Measurements from ENCODE around the gene PBX3.

Gene PBX3

GRCh38 chr9:125992557-125992956 lies 245.4 kb downstream of the PBX3 start:
- TF ChIP-seq CTCF (conservative IDR thresholded peaks at IDR 0.05; ENCODE audit: low read length) (no peak), EZH2phosphoT487 (IDR thresholded peaks at IDR 0.05; ENCODE audit: borderline replicate concordance) (no peak)
- Histone ChIP-seq H3F3A (ENCODE audit: low read depth) (no peaks in the 10 kb centered on the region), H3K4me2 (ENCODE audit: low read depth, low read length, poor library complexity, severe bottlenecking) (no peak overlapping the region), H3K4me1 (ENCODE audit: insufficient read depth, low read length, poor library complexity, severe bottlenecking) (no peaks in the 10 kb centered on the region), H3K9ac (ENCODE audit: low read depth, low read length, poor library complexity, severe bottlenecking) (no peak overlapping the region), H3K27me3 (ENCODE audit: insufficient read depth, low read length, poor library complexity, severe bottlenecking) (no peaks in the 10 kb centered on the region), H3K36me3 (ENCODE audit: insufficient read depth, low read length) (no peaks in the 10 kb centered on the region), H3K9me3 (ENCODE audit: insufficient read depth, low read depth, low read length) (no peaks in the 10 kb centered on the region), H3K79me2 (ENCODE audit: insufficient read depth, low read length) (no peaks in the 10 kb centered on the region), H3K9me2 (replicated peaks; ENCODE audit: low read depth, low read length) (no peaks in the 10 kb centered on the region), H4K20me1 (ENCODE audit: insufficient read depth, low read length, poor library complexity, severe bottlenecking) (no peaks in the 10 kb centered on the region), H2AFZ (ENCODE audit: low read length) (no peak overlapping the region), H3K4me3 (ENCODE audit: low read length, poor library complexity, severe bottlenecking) (no peak overlapping the region)

GRCh38 chr9:125993466-125993865 lies 246.3 kb downstream of the PBX3 start:
- Histone ChIP-seq H3K36me3 (ENCODE audit: insufficient read depth, low read length) (no peaks in the 10 kb centered on the region), H3K4me3 (ENCODE audit: low read length, poor library complexity, severe bottlenecking) (no peak overlapping the region), H3K4me1 (ENCODE audit: insufficient read depth, low read length, poor library complexity, severe bottlenecking) (no peaks in the 10 kb centered on the region), H3F3A (ENCODE audit: low read depth) (no peaks in the 10 kb centered on the region), H2AFZ (ENCODE audit: low read length) (no peak overlapping the region), H3K9me3 (ENCODE audit: insufficient read depth, low read depth, low read length) (no peaks in the 10 kb centered on the region), H3K79me2 (ENCODE audit: insufficient read depth, low read length) (no peaks in the 10 kb centered on the region), H3K9ac (ENCODE audit: low read depth, low read length, poor library complexity, severe bottlenecking) (no peak overlapping the region), H3K4me2 (ENCODE audit: low read depth, low read length, poor library complexity, severe bottlenecking) (no peak overlapping the region), H3K27me3 (ENCODE audit: insufficient read depth, low read length, poor library complexity, severe bottlenecking) (no peaks in the 10 kb centered on the region), H3K9me2 (replicated peaks; ENCODE audit: low read depth, low read length) (no peaks in the 10 kb centered on the region), H4K20me1 (ENCODE audit: insufficient read depth, low read length, poor library complexity, severe bottlenecking) (no peaks in the 10 kb centered on the region)
- no peak for TF ChIP-seq CTCF (conservative IDR thresholded peaks at IDR 0.05; ENCODE audit: low read length)
- TF ChIP-seq EZH2phosphoT487 (IDR thresholded peaks at IDR 0.05; ENCODE audit: borderline replicate concordance): no peak

- Histone ChIP-seq H3K9ac (ENCODE audit: low read depth, low read length, poor library complexity, severe bottlenecking) (no peak overlapping the region), H3K4me1 (ENCODE audit: insufficient read depth, low read length, poor library complexity, severe bottlenecking) (no peaks in the 10 kb centered on the region), H3F3A (ENCODE audit: low read depth) (no peaks in the 10 kb centered on the region), H3K9me3 (ENCODE audit: insufficient read depth, low read depth, low read length) (no peaks in the 10 kb centered on the region), H3K4me3 (ENCODE audit: low read length, poor library complexity, severe bottlenecking) (no peak overlapping the region), H4K20me1 (ENCODE audit: insufficient read depth, low read length, poor library complexity, severe bottlenecking) (no peaks in the 10 kb centered on the region), H3K4me2 (ENCODE audit: low read depth, low read length, poor library complexity, severe bottlenecking) (no peak overlapping the region), H3K79me2 (ENCODE audit: insufficient read depth, low read length) (no peaks in the 10 kb centered on the region), H3K27me3 (ENCODE audit: insufficient read depth, low read length, poor library complexity, severe bottlenecking) (no peaks in the 10 kb centered on the region), H2AFZ (ENCODE audit: low read length) (no peak overlapping the region), H3K9me2 (replicated peaks; ENCODE audit: low read depth, low read length) (no peaks in the 10 kb centered on the region), H3K36me3 (ENCODE audit: insufficient read depth, low read length) (no peaks in the 10 kb centered on the region)
- no peak for TF ChIP-seq EZH2phosphoT487 (IDR thresholded peaks at IDR 0.05; ENCODE audit: borderline replicate concordance)
- no peak for TF ChIP-seq CTCF (conservative IDR thresholded peaks at IDR 0.05; ENCODE audit: low read length)
These were observed 247.1 kb downstream of the PBX3 start for GRCh38 chr9:125994066-125994943.
